Chondrocyte (in vitro differentiated cells): Measurements from ENCODE around the gene OTOP2. TPM values are rescaled to one million over a fixed set of nuclear protein-coding genes. Genes with fewer than 3 reads are reported as not detected.

Source experiments
- DNase-seq: peaks from one replicate; pipeline ENCODE4 v3.0.0; 2021; ENCODE audit warnings: mixed read lengths, low spot score
- H3K27ac Mint-ChIP-seq: one replicate; pipeline ENCODE4 v1.8.0; 2021; ENCODE audit warnings: mild to moderate bottlenecking, moderate library complexity, mixed read lengths; ENCODE audit not compliant: unreplicated experiment
- H3K27me3 Mint-ChIP-seq: 2 replicates; pipeline ENCODE4 v1.8.0; 2021; ENCODE audit warnings: low read depth, mixed read lengths
- H3K36me3 Mint-ChIP-seq: 2 replicates; pipeline ENCODE4 v1.8.0; 2021; ENCODE audit warnings: low read depth, mixed read lengths
- H3K4me1 Mint-ChIP-seq: 2 replicates; pipeline ENCODE4 v1.8.0; 2021; ENCODE audit warnings: low read depth, mild to moderate bottlenecking, mixed read lengths
- H3K4me3 Mint-ChIP-seq: one replicate; pipeline ENCODE4 v1.8.0; 2021; ENCODE audit warnings: mild to moderate bottlenecking, moderate library complexity, mixed read lengths; ENCODE audit not compliant: unreplicated experiment
- H3K9me3 Mint-ChIP-seq: 2 replicates; pipeline ENCODE4 v1.8.0; 2021; ENCODE audit warnings: low read depth, mixed read lengths
- total RNA-seq: library from RNA; stranded (reverse); gene quantifications from 3 replicates; pipeline ENCODE4 v1.2.1, GENCODE V29; 2021
- TF ChIP-seq, protein P1 (sequence below): fragments of 200-600 bp; sonication (generic); IDR thresholded peaks from 2 replicates; pipeline ENCODE4 v1.5.0; 2021; ENCODE audit warnings: antibody characterized with exemption, mild to moderate bottlenecking, moderate library complexity

OTOP2 gene
- total RNA-seq, 1 donor from 2014 or later: not detected

DNA sequence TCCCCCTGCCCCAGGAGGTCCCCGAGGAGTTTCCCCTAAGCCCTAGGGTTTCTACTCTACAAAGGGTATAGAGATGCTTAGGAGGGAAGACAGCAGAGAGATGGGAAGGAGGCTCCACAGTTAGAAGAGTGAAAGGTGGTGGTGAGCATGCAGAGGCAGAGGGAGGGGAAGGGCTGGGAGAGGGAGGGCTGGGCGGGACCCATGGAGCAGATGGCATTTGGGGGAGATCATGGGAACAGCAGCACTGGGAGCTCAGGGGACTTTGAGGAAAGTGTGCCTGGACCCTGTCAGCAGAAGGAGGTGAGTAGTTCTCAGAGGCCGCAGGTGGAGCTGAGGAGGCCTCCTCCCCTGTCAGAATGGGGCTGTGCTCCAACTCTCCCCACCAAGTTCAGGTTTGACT, 11.0 kb downstream of the OTOP2 start:
- Mint-ChIP-seq H3K36me3 (peaks cover 2% of the 10 kb centered on the region), H3K27me3 (peaks cover 73% of the 10 kb centered on the region), H3K27ac (no peak overlapping the region), H3K9me3 (no peaks in the 10 kb centered on the region), H3K4me1 (no peaks in the 10 kb centered on the region), H3K4me3 (no peak overlapping the region)
- DNase-seq: no peak
- TF ChIP-seq, protein P1, sequence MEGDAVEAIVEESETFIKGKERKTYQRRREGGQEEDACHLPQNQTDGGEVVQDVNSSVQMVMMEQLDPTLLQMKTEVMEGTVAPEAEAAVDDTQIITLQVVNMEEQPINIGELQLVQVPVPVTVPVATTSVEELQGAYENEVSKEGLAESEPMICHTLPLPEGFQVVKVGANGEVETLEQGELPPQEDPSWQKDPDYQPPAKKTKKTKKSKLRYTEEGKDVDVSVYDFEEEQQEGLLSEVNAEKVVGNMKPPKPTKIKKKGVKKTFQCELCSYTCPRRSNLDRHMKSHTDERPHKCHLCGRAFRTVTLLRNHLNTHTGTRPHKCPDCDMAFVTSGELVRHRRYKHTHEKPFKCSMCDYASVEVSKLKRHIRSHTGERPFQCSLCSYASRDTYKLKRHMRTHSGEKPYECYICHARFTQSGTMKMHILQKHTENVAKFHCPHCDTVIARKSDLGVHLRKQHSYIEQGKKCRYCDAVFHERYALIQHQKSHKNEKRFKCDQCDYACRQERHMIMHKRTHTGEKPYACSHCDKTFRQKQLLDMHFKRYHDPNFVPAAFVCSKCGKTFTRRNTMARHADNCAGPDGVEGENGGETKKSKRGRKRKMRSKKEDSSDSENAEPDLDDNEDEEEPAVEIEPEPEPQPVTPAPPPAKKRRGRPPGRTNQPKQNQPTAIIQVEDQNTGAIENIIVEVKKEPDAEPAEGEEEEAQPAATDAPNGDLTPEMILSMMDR: no peak

DNA sequence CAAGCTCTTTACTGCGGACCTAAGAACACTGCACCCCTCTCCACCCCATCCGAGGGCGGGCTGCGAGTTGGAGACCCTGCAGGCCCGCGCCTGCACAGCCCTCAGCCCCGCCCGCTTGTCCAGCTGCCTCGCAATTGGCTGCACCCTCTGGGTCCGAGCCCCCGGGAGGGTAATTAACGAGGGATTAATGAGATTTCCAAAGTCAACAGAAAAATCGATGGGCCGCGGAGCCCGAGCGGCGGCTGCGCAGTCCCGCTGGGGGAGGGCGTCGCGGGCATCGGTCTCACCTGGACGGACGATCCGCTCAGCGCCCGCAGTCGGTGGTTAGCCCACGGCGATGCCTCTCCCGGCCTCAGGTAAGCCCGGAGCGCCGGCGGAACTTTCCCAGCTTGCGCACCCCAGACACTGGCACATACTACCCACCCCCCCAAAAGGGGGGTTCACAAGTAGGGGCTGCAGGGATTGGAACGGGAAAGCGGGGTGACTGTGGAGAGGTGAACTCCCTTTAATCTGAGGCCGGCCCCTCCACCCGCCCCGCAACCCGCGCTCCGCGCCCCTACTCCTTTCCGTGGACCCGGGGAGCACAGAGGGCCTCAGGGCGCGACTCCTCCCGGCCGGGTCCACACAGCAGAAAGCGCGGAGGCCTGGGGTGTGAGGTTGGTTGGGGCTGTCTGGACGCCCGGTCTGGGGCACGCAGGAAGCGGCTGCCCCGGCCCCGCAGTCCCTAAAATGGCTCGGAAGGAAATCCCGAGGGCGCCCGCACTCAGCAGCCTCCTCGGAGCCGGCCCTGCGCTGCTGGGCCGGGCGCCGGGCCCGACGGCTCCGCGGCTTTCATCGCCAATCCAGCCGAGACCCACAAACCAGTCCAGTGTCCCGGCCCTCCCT, 11.8 kb downstream of the OTOP2 start, which contains the start of gene OTOP3:
TSS of gene OTOP3 (plus strand) at position 314 of the 885 bp plus-strand sequence. CDS start at position 338, 24 bp downstream.
- Mint-ChIP-seq H3K4me1 (no peaks in the 10 kb centered on the region), H3K36me3 (peaks cover 2% of the 10 kb centered on the region), H3K27ac (no peak within 1 kb of the TSS), H3K27me3 (peaks cover 72% of the 10 kb centered on the region), H3K9me3 (no peaks in the 10 kb centered on the region), H3K4me3 (no peak within 1 kb of the TSS)
- TF ChIP-seq, protein P1: no peak
- DNase-seq: no peak

DNA sequence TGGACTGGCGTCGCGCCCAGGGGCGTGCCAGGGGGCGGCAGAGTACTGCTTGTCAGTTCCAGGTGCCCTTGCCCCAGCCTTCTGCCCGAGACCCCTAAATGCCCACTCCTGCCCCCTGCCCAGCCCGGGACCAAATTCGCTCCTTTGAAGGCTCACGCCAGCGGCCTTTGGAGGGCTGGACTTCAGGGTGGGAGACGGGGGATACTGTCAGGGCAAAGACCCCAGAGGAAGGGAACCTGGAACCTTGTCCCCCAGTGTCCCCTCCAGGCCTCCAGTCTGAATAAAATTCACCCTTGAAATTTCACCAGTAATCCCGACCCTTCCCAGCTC, 12.4 kb downstream of the OTOP2 start:
- no peak overlapping the region for H3K4me3 Mint-ChIP-seq
- no peak for DNase-seq
- no peaks in the 10 kb centered on the region for H3K4me1 Mint-ChIP-seq
- H3K27me3 Mint-ChIP-seq: peaks cover 70% of the 10 kb centered on the region
- no peak overlapping the region for H3K27ac Mint-ChIP-seq
- H3K9me3 Mint-ChIP-seq: no peaks in the 10 kb centered on the region
- H3K36me3 Mint-ChIP-seq: peaks cover 2% of the 10 kb centered on the region
- TF ChIP-seq, protein P1: no peak

DNA sequence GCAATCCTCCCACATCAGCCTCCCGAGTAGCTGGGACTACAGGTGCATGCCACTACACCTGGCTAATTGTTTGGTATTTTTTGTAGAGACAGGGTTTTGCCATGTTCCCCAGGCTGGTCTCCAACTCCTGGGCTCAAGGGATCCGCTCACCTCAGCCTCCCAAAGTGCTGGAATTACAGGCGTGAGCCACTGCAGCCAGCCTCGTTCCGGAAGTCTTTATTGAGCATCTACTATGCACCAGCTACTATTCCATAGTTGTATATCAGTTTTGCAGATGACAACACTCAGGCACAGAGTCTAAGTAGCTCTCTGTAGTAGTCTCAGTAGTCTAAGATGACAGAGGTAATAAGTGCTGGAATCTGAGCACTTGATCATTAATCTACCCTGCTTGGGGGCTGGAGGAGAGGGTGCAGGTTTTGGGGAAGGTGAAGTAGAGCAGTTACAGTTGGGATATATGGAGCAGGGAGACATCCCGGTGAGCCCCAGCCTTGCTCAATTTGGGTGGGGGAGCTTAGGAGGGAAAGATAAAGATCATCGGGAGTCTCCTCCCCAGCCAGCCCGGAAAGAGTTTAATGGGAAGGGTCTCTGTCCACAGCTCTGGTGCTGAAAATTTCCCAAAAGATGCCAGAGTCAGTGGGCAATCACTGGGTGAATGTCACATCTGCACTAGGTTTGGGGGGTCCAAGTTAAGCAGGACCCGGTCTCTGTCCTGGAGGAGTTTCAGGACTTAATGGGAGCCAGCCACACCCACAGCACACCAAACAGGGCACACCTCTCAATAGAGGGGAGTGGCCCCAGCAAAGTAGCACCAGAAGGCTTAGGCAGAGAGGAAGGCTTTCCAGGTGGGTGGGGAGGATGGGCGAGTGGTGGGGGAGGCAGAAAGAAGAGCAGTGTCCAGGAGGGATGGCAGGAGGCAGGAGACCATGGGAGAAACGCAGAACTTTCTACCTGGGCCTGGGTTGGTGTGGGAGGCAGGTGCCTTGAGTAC, 13.3 kb downstream of the OTOP2 start:
- H3K27ac Mint-ChIP-seq: no peak overlapping the region
- no peak overlapping the region for H3K4me3 Mint-ChIP-seq
- TF ChIP-seq, protein P1: no peak
- no peak for DNase-seq
- H3K9me3 Mint-ChIP-seq: no peaks in the 10 kb centered on the region
- H3K27me3 Mint-ChIP-seq: peaks cover 74% of the 10 kb centered on the region
- H3K36me3 Mint-ChIP-seq: peaks cover 2% of the 10 kb centered on the region
- H3K4me1 Mint-ChIP-seq: no peaks in the 10 kb centered on the region
